Stomach (tissue), 9 donors: ENCODE data around the gene OBSL1. TPM values are rescaled to one million over a fixed set of nuclear protein-coding genes. Genes with fewer than 3 reads are reported as not detected.

Source experiments
- DNase-seq, 2 donors: peaks; one replicate each; pipeline versions ENCODE4 v3.0.0 to v3.0.0-alpha.2; 2013 to 2019
- H3K27ac ChIP-seq, 5 donors: fragments of 200-600 bp in 4 of 5; sonication (generic) in 4 of 5; one replicate each; pipeline ENCODE4 v1.5.1; 2013 to 2019; ENCODE audit warnings: mild to moderate bottlenecking in 1 of 5, moderate library complexity in 1 of 5
- H3K27me3 ChIP-seq, 3 donors: fragments of 200-600 bp; sonication (generic); one replicate each; pipeline ENCODE4 v1.5.1; 2017 to 2019; ENCODE audit warnings: mixed run types in 1 of 3
- H3K36me3 ChIP-seq, 4 donors: fragments of 200-600 bp; sonication (generic); 1 replicate in 3 of 4; 2 replicates in 1 of 4; pipeline ENCODE4 v1.5.1; 2016 to 2019
- H3K4me1 ChIP-seq, 4 donors: fragments of 200-600 bp; sonication (generic); one replicate each; pipeline ENCODE4 v1.5.1; 2016 to 2019
- H3K4me3 ChIP-seq, 4 donors: fragments of 200-600 bp; sonication (generic) in 3 of 4; one replicate each; pipeline ENCODE4 v1.5.1; 2016 to 2019; ENCODE audit warnings: mild to moderate bottlenecking in 1 of 4
- H3K9me3 ChIP-seq, 4 donors: fragments of 200-600 bp; sonication (generic); one replicate each; pipeline ENCODE4 v1.5.1; 2016 to 2019
- CTCF ChIP-seq, 7 experiments: fragments of 450-650 bp in 4 of 7; fragments of 200-600 bp in 3 of 7; sonication (generic) in 3 of 7; IDR thresholded peaks; one replicate each; pipeline ENCODE4 v1.5.1; 2016 to 2019; ENCODE audit warnings: antibody characterized with exemption in 7 of 7, control low read depth in 2 of 7, mild to moderate bottlenecking in 1 of 7
- EP300 ChIP-seq: sonication (generic); formaldehyde crosslinking; IDR thresholded peaks from one replicate; pipeline ENCODE4 v1.6.1; 2017; ENCODE audit warnings: antibody characterized with exemption
- POLR2A ChIP-seq, 4 donors: fragments of 450-650 bp; IDR thresholded peaks; one replicate each; pipeline ENCODE4 v1.6.1; 2016; ENCODE audit warnings: antibody characterized with exemption in 4 of 4, control low read depth in 2 of 4, mild to moderate bottlenecking in 1 of 4, moderate library complexity in 1 of 4
- POLR2AphosphoS5 ChIP-seq, 3 donors: sonication (generic); formaldehyde crosslinking; IDR thresholded peaks; one replicate each; pipeline ENCODE4 v1.6.1; 2016; ENCODE audit warnings: antibody characterized with exemption in 3 of 3
- WGBS, 5 donors: extraction: QIAGEN DNeasy Blood & Tissue Kit in 3 of 5; methylation state at CpG; one replicate each; pipeline versions ENCODE4 v1.1.5 to v1.1.7; 2013 to 2018; 5-methylcytosine and 5-hydroxymethylcytosine counted together
- intact Hi-C: fragments of 100-400 bp; cut with DNase I; formaldehyde crosslinking; loops from one replicate; pipeline ENCODE4 v1.15.1; 2023; ENCODE audit warnings: low total_unique reads
- polyA plus RNA-seq, 3 donors: library from polyadenylated mRNA; stranded (reverse); fragments of 200-250 nt; gene quantifications; one replicate each; pipeline ENCODE4 v1.2.3, GENCODE V29; 2013
- total RNA-seq, 5 donors: library from RNA; depleted of rRNA; stranded (reverse); fragments of >200 nt; gene quantifications; one replicate each; pipeline versions ENCODE4 v1.1.0 to v1.2.3, GENCODE V29; 2014 to 2016
- donor health status: healthy with polysubstance abuse.
- donor health status: Bipolar disorder and iron deficiency.
- donor health status: healthy.

OBSL1 gene
- total and polyA plus RNA-seq, 8 donors: 19.8 to 62.1 (median 41.5) TPM

- intact Hi-C loops: loop anchor here (5.0 to 10.0 kb wide), 2 partner anchors 40 to 127 kb away; no protein-coding TSS in a partner anchor
- TF ChIP-seq POLR2A (IDR thresholded peaks at IDR 0.05) (no peak), CTCF (IDR thresholded peaks at IDR 0.05) (no peak), POLR2AphosphoS5 (IDR thresholded peaks at IDR 0.05) (no peak), EP300 (no peak)
- Histone ChIP-seq H3K4me1 (peaks cover 0 to 18% (median 9%) of the 10 kb centered on the region in 4 donors), H3K9me3 (no peaks in the 10 kb centered on the region), H3K27me3 (peaks cover 0 to 62% (median 30%) of the 10 kb centered on the region in 3 donors), H3K36me3 (no peaks in the 10 kb centered on the region), H3K27ac (no peak overlapping the region), H3K4me3 (no peak overlapping the region)
- WGBS, 5 donors: 64 to 72% (median 69%) methylated on average over 14 to 20 of the region's 20 CpGs
- no peak for DNase-seq
These were observed 39.5 kb downstream of the OBSL1 start for GRCh38 chr2:219531639-219532377.

GRCh38 chr2:219530048-219530963 lies 41.0 kb downstream of the OBSL1 start:
- TF ChIP-seq CTCF (IDR thresholded peaks at IDR 0.05) (peak in 6 of 7 experiments; percentile 62 to 98 (median 94)), EP300 (no peak), POLR2AphosphoS5 (IDR thresholded peaks at IDR 0.05) (peak in 1 of 3 donors; percentile 58), POLR2A (IDR thresholded peaks at IDR 0.05) (no peak)
- Histone ChIP-seq H3K4me1 (peaks cover 0 to 19% (median 11%) of the 10 kb centered on the region in 4 donors), H3K9me3 (no peaks in the 10 kb centered on the region), H3K27me3 (peaks cover 0 to 77% (median 44%) of the 10 kb centered on the region in 3 donors), H3K27ac (no peak overlapping the region), H3K36me3 (no peaks in the 10 kb centered on the region), H3K4me3 (peak overlapping the region in 1 of 4 donors; percentile 14)
- WGBS, 5 donors: 12 to 18% (median 14%) methylated on average over 18 to 21 of the region's 21 CpGs
- intact Hi-C loops: loop anchor here (5.0 to 10.0 kb wide), 2 partner anchors 38 to 126 kb away; no protein-coding TSS in a partner anchor
- peak; percentile 85 to 95 for DNase-seq

DNA sequence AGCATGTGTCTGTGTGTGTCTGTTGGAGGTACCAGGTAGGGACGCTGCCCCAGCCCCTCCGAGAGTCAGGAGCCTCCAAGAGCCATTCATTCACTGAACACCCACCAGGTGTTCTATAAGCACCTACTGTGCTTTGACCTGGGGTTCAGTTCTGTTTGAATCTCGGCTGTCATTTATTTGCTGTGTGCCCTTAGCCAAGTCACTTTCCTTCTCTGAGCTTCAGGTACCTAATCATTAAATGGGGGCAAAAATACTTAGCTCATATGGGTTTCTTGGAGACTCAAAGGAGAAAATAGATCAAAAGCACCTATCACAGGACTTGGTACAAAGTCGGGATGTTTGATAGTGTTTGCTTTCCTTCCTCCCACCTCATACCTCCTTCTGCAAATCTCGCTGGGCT lies 43.9 kb downstream of the OBSL1 start:
- no peaks in the 10 kb centered on the region for H3K9me3 ChIP-seq
- H3K27me3 ChIP-seq: peaks cover 0 to 98% (median 64%) of the 10 kb centered on the region in 3 donors
- no peak for TF ChIP-seq EP300
- no peak for TF ChIP-seq POLR2A (IDR thresholded peaks at IDR 0.05)
- TF ChIP-seq POLR2AphosphoS5 (IDR thresholded peaks at IDR 0.05): no peak
- TF ChIP-seq CTCF (IDR thresholded peaks at IDR 0.05): no peak
- H3K4me3 ChIP-seq: no peak overlapping the region
- intact Hi-C loops: loop anchor here (5.0 kb wide), 1 partner anchor 50 kb away; no protein-coding TSS in a partner anchor
- 41 to 57% (median 50%) methylated on average over 5 of the region's 5 CpGs for WGBS, 5 donors
- no peak for DNase-seq
- H3K27ac ChIP-seq: no peak overlapping the region
- no peaks in the 10 kb centered on the region for H3K36me3 ChIP-seq
- peaks cover 8 to 30% (median 20%) of the 10 kb centered on the region in 4 donors for H3K4me1 ChIP-seq

DNA sequence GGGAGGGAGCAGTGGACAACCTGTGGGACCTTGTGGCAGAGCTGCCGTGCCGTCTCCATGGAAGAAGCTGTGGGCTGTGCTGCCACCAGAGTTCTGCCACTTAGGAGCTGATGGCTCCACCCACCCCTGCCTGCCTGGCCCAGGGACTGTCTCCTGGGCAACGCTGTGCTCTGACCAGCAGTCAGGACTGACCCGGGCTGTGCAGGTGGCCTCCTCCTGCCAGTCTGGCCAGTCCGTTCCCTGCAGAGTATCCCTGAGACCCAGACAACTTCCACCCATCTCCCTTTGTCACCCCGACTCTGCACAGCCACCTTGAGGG lies 44.3 kb downstream of the OBSL1 start:
- peaks cover 0 to 98% (median 68%) of the 10 kb centered on the region in 3 donors for H3K27me3 ChIP-seq
- no peak overlapping the region for H3K4me3 ChIP-seq
- intact Hi-C loops: loop anchor here (5.0 kb wide), 1 partner anchor 50 kb away; no protein-coding TSS in a partner anchor
- H3K36me3 ChIP-seq: no peaks in the 10 kb centered on the region
- no peak overlapping the region for H3K27ac ChIP-seq
- no peak for TF ChIP-seq CTCF (IDR thresholded peaks at IDR 0.05)
- TF ChIP-seq POLR2AphosphoS5 (IDR thresholded peaks at IDR 0.05): no peak
- TF ChIP-seq POLR2A (IDR thresholded peaks at IDR 0.05): no peak
- no peak for TF ChIP-seq EP300
- peaks cover 12 to 34% (median 25%) of the 10 kb centered on the region in 4 donors for H3K4me1 ChIP-seq
- 15 to 27% (median 20%) methylated on average over 1 to 6 of the region's 6 CpGs for WGBS, 5 donors
- no peaks in the 10 kb centered on the region for H3K9me3 ChIP-seq
- DNase-seq: peak; percentile 55 to 76
